SH-SY5Y (cell line): Measurements from ENCODE around the gene CTCF.

Experiments
- GATA2 ChIP-seq: IDR thresholded peaks from 2 replicates; pipeline ENCODE4 v1.6.1; 2011; ENCODE audit warnings: mild to moderate bottlenecking, low read depth, low read length
- GATA3 ChIP-seq: IDR thresholded peaks from 2 replicates; pipeline ENCODE4 v1.6.1; 2011; ENCODE audit warnings: low read depth, mild to moderate bottlenecking, low read length, moderate library complexity

CTCF gene

GRCh38 chr16:67655363-67655762 is 93.0 kb downstream of the CTCF start:
- TF ChIP-seq GATA3 (no peak), GATA2 (no peak)

- TF ChIP-seq GATA2 (no peak), GATA3 (no peak)
These were observed 94.2 kb downstream of the CTCF start for GRCh38 chr16:67656344-67657016.

DNA sequence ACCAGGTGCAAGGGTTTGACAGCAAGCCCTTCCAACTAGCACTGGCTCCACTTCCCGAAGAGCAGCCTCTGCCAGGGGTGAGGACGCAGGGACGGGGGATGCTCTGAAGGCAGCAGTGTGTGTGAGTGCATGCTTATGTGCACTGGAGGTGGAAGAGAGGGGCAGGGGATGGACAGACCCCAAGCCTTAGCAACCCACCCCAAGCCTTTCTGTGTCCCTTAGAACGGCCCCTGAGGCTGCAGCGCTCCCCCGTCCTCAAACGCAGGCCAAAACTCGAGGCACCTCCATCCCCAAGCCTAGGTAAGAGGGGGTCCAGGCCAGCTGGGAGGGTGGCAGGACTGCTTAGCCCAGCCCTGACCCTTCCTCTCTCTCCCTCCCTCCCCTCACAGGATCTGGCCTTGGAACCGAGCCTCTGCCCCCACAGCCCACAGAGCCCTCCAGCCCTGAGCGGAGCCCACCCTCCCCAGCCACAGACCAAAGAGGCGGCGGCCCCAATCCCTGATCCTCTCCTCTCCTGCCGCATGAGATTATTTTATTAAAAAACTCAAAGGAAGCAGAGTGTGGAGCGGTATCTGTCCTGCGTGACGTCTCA is 94.8 kb downstream of the CTCF start:
- no peak for TF ChIP-seq GATA3
- no peak for TF ChIP-seq GATA2

- TF ChIP-seq GATA3 (no peak), GATA2 (no peak)
These were observed 95.6 kb downstream of the CTCF start for GRCh38 chr16:67657751-67658518.

DNA sequence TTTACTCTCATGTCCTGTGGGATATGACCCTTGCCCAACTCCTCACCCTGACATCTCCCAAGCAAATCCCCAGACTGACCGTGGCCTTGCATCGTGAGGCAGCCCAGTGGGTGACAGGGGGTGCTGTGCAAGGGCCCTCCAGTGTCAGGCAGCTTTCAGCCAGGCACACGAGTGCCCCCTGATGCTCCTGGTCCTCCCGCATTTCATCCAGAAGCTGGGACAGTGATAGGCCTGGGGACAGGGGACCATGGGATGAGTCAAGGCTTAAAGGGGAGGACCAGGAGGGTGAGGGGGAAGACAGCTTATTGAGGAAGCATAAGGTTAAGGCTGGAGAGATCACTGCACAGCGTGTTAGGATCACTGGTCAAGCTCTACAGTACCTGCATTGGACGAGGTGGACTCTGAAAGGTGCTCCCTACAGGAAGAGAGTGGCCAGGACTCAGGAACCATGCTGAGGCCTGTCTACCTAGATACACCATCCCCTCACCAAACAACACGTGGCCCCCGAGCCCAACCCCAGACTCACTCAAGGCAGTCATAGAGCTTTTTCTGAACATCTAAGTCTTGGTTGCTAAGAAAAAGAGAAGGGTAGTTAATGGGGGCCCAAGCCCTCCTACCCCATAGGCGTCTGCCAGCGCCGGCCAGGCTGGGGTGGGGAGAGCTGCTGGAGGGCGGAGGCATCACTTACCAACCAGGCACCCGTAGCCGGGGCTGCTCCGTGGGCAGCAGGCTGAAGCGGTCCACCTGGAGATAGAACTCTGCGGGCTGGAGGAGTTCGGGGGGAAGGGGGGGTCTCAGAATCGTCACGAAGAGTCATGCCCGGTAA is 96.7 kb downstream of the CTCF start:
- no peak for TF ChIP-seq GATA2
- no peak for TF ChIP-seq GATA3

GRCh38 chr16:67659675-67660563 is 97.6 kb downstream of the CTCF start, which contains the start of gene ACD:
TSS of gene ACD (minus strand) at chr16:67660260. CDS start at chr16:67660220, 40 bp downstream.
- no peak for TF ChIP-seq GATA3

DNA sequence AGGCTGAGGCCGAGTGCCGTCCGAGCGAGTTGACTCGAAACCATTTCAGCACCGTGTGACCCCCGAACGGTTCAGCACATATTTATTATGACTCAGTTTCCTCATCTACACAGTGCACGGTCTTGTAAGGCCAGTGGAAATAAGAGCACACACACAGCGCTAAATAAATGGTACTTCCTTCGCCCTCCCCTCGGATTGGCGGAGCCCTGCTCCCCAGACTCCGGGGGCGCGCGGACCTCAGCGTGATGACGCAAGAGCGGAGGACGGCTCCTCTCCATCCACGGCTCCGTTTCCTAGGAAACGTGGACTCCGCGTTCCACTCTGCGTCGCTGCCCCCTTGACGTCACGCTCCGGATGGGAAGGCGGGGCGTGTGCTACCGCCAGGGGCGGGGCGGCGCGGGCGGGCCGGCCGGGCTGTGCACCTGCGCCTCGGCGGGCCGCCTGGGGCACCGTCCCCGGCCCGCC is 98.3 kb downstream of the CTCF start, which contains the start of gene PARD6A:
Gene PARD6A (plus strand): TSS at position 397 of the 465 bp plus-strand sequence. CDS start 79 bp downstream, outside the sequence.
- TF ChIP-seq GATA2 (no peak), GATA3 (no peak)

DNA sequence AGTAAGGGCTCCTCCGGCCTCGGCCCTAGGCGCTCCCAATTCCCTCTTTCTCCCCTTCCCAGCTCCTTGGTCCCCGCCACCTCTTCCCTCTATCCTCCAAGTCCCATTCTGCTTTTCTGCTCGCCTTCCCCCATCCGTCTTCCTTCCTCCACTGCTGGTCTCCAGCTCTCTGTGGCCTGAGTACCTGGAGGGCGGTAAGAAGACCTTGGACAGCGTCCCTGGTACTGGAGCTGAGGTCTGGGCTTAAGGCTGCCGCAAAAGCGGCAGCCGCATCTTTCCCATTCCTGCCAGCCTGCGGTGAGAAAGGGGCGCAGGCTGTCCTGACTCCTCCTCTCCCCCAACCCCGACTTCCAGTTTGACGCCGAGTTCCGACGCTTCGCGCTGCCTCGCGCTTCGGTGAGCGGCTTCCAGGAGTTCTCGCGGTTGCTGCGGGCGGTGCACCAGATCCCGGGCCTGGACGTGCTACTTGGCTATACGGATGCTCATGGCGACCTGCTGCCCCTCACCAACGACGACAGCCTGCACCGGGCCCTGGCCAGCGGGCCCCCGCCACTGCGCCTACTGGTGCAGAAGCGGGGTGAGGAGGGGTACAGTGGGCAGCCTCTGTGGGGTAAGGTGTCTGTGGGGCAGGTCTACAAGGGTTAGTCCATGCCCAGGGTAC is 98.9 kb downstream of the CTCF start:
- TF ChIP-seq GATA2, result no peak
- no peak for TF ChIP-seq GATA3

DNA sequence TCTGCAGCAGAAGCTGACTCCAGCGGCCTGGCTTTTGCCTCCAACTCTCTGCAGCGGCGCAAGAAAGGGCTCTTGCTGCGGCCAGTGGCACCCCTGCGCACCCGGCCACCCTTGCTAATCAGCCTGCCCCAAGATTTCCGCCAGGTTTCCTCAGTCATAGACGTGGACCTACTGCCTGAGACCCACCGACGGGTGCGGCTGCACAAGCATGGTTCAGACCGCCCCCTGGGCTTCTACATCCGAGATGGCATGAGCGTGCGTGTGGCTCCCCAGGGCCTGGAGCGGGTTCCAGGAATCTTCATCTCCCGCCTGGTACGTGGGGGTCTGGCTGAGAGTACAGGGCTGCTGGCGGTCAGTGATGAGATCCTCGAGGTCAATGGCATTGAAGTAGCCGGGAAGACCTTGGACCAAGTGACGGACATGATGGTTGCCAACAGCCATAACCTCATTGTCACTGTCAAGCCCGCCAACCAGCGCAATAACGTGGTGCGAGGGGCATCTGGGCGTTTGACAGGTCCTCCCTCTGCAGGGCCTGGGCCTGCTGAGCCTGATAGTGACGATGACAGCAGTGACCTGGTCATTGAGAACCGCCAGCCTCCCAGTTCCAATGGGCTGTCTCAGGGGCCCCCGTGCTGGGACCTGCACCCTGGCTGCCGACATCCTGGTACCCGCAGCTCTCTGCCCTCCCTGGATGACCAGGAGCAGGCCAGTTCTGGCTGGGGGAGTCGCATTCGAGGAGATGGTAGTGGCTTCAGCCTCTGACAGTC is 99.7 kb downstream of the CTCF start:
- TF ChIP-seq GATA3 (no peak), GATA2 (no peak)

GRCh38 chr16:67662653-67663010 is 100.3 kb downstream of the CTCF start:
- no peak for TF ChIP-seq GATA3
- no peak for TF ChIP-seq GATA2

DNA sequence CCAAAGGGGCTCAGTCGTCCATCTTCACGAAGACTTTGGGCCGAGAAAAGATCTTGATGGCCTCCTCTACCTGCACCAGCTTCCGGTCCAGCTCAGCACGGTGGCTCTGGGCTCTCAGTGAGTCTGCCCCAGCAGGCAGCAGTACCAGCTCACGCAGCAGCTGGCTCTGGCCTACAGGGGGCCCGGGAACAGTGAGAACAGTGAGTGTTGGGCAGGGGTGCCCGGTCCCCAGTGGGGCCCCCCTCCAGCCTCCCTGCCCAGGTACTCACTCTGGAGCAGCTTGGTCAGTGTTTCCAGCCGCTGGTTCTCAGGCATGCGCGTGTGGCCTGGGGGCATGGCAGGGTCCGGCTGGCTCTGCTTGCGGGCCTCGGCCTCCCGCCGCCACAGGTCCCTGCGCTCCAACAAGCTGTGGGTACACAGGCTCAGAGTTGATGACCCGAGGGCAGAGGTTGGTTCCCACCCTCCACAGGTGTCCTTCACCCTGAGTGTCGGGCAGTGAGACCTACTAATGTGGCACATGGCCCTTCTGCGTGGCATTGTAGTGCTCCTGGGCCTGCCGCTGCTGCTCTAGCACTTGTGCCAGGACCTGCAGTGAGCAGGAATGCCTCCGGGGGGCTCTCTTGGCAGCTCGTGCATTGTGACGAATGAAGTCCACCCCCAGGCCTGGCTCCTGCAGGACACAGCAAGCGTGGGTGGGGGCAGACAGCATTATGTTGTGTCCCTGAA is 101.0 kb downstream of the CTCF start:
- TF ChIP-seq GATA2 (no peak), GATA3 (no peak)

GRCh38 chr16:67663877-67664222 is 101.5 kb downstream of the CTCF start:
- TF ChIP-seq GATA3 (no peak), GATA2 (no peak)

GRCh38 chr16:67664258-67664657 is 101.9 kb downstream of the CTCF start:
- TF ChIP-seq GATA3 (no peak), GATA2 (no peak)
